DND-41 (cell line): ENCODE measurements around the gene PHLDB2.

ENCODE experiments used
- ATAC-seq: fragments of 200-7000 bp; cut with Tn5 transposase; 3 replicates; pipeline ENCODE4 v1.9.1; 2021; ENCODE audit warnings: low read depth; ENCODE audit not compliant: insufficient read depth
- DNase-seq: peaks from one replicate; pipeline ENCODE4 v3.0.0-alpha.2; 2020
- H2AFZ ChIP-seq: 2 replicates; pipeline ENCODE4 v1.6.0; 2012; ENCODE audit warnings: low read depth, low read length
- H3K27ac ChIP-seq: 2 replicates; pipeline ENCODE4 v1.5.1; 2012; ENCODE audit warnings: low read length, inconsistent platforms
- H3K27me3 ChIP-seq: fragments of 200-600 bp; sonication (generic); 2 replicates; pipeline ENCODE4 v1.6.0; 2012; ENCODE audit warnings: low read length, mild to moderate bottlenecking, inconsistent platforms; ENCODE audit not compliant: insufficient read depth, poor library complexity
- H3K36me3 ChIP-seq: 2 replicates; pipeline ENCODE4 v1.5.1; 2012; ENCODE audit warnings: low read length, inconsistent platforms; ENCODE audit not compliant: insufficient read depth
- H3K4me1 ChIP-seq: 2 replicates; pipeline ENCODE4 v1.5.1; 2012; ENCODE audit warnings: mild to moderate bottlenecking, low read length; ENCODE audit not compliant: insufficient read depth
- H3K4me2 ChIP-seq: 2 replicates; pipeline ENCODE4 v1.6.0; 2012; ENCODE audit warnings: mild to moderate bottlenecking, moderate library complexity, low read length, inconsistent platforms; ENCODE audit not compliant: insufficient read depth
- H3K4me3 ChIP-seq, 2 experiments: fragments of 200-600 bp in 1 of 2; shearing (Covaris generic) in 1 of 2; 2 replicates each; pipeline ENCODE4 v1.5.1; 2012 to 2016; ENCODE audit warnings: inconsistent platforms in 2 of 2, low read length in 2 of 2, mild to moderate bottlenecking in 2 of 2, low read depth in 1 of 2, moderate library complexity in 1 of 2
- H3K79me2 ChIP-seq: 2 replicates; pipeline ENCODE4 v1.6.0; 2012; ENCODE audit warnings: low read length, inconsistent platforms; ENCODE audit not compliant: insufficient read depth
- H3K9ac ChIP-seq: 2 replicates; pipeline ENCODE4 v1.6.0; 2012; ENCODE audit warnings: low read depth, mild to moderate bottlenecking, inconsistent platforms, low read length, moderate library complexity
- H3K9me3 ChIP-seq: 2 replicates; pipeline ENCODE4 v1.5.1; 2012; ENCODE audit warnings: low read length, moderate library complexity, mild to moderate bottlenecking, inconsistent platforms; ENCODE audit not compliant: insufficient read depth, severe bottlenecking
- H4K20me1 ChIP-seq: 2 replicates; pipeline ENCODE4 v1.6.0; 2012; ENCODE audit warnings: low read length; ENCODE audit not compliant: insufficient read depth
- EZH2 ChIP-seq: IDR thresholded peaks from 3 replicates; pipeline ENCODE4 v1.6.1; 2012; ENCODE audit warnings: borderline replicate concordance, low read depth, mild to moderate bottlenecking, moderate library complexity, low read length, inconsistent platforms; ENCODE audit not compliant: severe bottlenecking
- TF ChIP-seq, protein P1 (sequence below): IDR thresholded peaks from 2 replicates; pipeline ENCODE4 v1.5.1; 2012; ENCODE audit warnings: borderline replicate concordance, low read length, moderate library complexity, mild to moderate bottlenecking; ENCODE audit not compliant: poor library complexity, severe bottlenecking; ENCODE audit errors: extremely low read depth

The PHLDB2 gene

GRCh38 chr3:111829023-111829422 lies 30.0 kb upstream of the PHLDB2 start:
- H3K27me3 ChIP-seq = no peaks in the 10 kb centered on the region
- no peak overlapping the region for H3K27ac ChIP-seq
- H4K20me1 ChIP-seq = no peaks in the 10 kb centered on the region
- no peak for TF ChIP-seq EZH2
- TF ChIP-seq, protein P1, sequence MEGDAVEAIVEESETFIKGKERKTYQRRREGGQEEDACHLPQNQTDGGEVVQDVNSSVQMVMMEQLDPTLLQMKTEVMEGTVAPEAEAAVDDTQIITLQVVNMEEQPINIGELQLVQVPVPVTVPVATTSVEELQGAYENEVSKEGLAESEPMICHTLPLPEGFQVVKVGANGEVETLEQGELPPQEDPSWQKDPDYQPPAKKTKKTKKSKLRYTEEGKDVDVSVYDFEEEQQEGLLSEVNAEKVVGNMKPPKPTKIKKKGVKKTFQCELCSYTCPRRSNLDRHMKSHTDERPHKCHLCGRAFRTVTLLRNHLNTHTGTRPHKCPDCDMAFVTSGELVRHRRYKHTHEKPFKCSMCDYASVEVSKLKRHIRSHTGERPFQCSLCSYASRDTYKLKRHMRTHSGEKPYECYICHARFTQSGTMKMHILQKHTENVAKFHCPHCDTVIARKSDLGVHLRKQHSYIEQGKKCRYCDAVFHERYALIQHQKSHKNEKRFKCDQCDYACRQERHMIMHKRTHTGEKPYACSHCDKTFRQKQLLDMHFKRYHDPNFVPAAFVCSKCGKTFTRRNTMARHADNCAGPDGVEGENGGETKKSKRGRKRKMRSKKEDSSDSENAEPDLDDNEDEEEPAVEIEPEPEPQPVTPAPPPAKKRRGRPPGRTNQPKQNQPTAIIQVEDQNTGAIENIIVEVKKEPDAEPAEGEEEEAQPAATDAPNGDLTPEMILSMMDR = no peak
- no peak overlapping the region for H3K4me3 ChIP-seq
- no peak overlapping the region for H3K4me2 ChIP-seq
- no peaks in the 10 kb centered on the region for H3K9me3 ChIP-seq
- H3K79me2 ChIP-seq = no peaks in the 10 kb centered on the region
- H3K36me3 ChIP-seq = no peaks in the 10 kb centered on the region
- no peak overlapping the region for H2AFZ ChIP-seq
- H3K4me1 ChIP-seq = peaks cover 5% of the 10 kb centered on the region
- ATAC-seq (no peak), DNase-seq (no peak)
- no peak overlapping the region for H3K9ac ChIP-seq

- H3K36me3 ChIP-seq = no peaks in the 10 kb centered on the region
- H3K4me3 ChIP-seq = no peak overlapping the region
- ATAC-seq = peak; percentile 99
- no peaks in the 10 kb centered on the region for H4K20me1 ChIP-seq
- H3K9me3 ChIP-seq = no peaks in the 10 kb centered on the region
- H3K27me3 ChIP-seq = no peaks in the 10 kb centered on the region
- H3K4me2 ChIP-seq = no peak overlapping the region
- no peak overlapping the region for H2AFZ ChIP-seq
- H3K27ac ChIP-seq = no peak overlapping the region
- TF ChIP-seq EZH2 = no peak
- TF ChIP-seq, protein P1 = no peak
- DNase-seq = peak; percentile 65
- peaks cover 5% of the 10 kb centered on the region for H3K4me1 ChIP-seq
- H3K9ac ChIP-seq = no peak overlapping the region
- no peaks in the 10 kb centered on the region for H3K79me2 ChIP-seq
Measured at GRCh38 chr3:111831840-111832239, 27.2 kb upstream of the PHLDB2 start.

DNA sequence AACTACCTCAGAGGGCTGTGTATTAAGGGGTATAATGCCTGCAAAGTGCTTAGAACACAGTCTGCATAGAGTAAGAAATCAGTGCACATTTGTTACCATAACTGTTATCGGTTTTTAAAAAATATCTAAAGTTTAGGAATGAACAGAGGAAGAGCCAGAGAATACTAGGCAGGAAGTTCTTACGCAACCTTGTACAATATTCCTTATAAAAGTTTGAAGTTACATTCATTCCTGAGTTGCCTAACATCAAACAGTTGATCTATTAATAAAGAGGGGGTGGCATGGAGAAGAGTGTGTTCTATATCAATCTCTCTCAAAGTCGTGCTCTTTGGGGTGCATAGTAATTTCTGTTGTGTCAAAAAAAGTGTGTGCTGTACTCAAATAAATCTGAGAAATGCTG lies 22.0 kb upstream of the PHLDB2 start:
- Histone ChIP-seq H3K4me2 (no peak overlapping the region), H3K9me3 (no peaks in the 10 kb centered on the region), H3K4me3 (no peak overlapping the region), H2AFZ (no peak overlapping the region), H3K9ac (no peak overlapping the region), H3K79me2 (no peaks in the 10 kb centered on the region), H3K4me1 (no peaks in the 10 kb centered on the region; the same call in 1 of the 2 replicates), H4K20me1 (no peaks in the 10 kb centered on the region), H3K27me3 (no peaks in the 10 kb centered on the region), H3K36me3 (no peaks in the 10 kb centered on the region), H3K27ac (no peak overlapping the region)
- DNase-seq (no peak), ATAC-seq (no peak)
- TF ChIP-seq, protein P1 = no peak
- no peak for TF ChIP-seq EZH2

DNA sequence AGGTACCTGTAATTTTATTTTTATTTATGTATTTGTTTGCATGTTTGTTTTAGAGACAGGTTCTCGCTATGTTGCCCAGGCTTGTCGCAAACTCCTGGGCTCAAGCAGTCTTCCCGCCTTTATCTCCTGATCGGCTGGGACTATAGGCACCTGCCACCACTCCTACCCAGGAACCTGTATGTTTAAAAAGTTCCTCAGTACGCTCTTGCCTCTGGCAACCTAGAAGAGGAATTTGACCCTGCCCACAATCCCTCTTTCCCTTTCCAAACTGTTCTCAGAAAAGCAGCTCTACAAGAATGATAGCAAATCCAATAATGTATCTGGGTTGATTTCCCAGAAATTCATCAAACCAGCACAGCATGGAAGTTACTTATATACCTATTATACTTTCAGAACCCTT lies 20.9 kb upstream of the PHLDB2 start:
- Histone ChIP-seq H4K20me1 (no peaks in the 10 kb centered on the region), H3K9me3 (no peaks in the 10 kb centered on the region), H3K27me3 (peaks cover 3% of the 10 kb centered on the region), H3K9ac (no peak overlapping the region), H3K4me3 (no peak overlapping the region), H3K4me2 (no peak overlapping the region), H2AFZ (no peak overlapping the region), H3K4me1 (no peaks in the 10 kb centered on the region), H3K36me3 (no peaks in the 10 kb centered on the region), H3K79me2 (no peaks in the 10 kb centered on the region), H3K27ac (no peak overlapping the region)
- no peak for TF ChIP-seq EZH2
- TF ChIP-seq, protein P1 = no peak
- no peak for ATAC-seq
- DNase-seq = no peak
